ACHN (cell line): ENCODE data around the gene TBCD.

Experiments used
- DNase-seq: peaks from one replicate; pipeline ENCODE4 v3.0.0-alpha.2; 2015
- in situ Hi-C: cut with HindIII; loops from 2 replicates; pipeline ENCODE4 v1.10.0; 2017; ENCODE audit warnings: low sequenced_read_pairs, low pct_ligation_motif_present, low pct_unique_long_range_greater_than_20kb

TBCD gene

DNA sequence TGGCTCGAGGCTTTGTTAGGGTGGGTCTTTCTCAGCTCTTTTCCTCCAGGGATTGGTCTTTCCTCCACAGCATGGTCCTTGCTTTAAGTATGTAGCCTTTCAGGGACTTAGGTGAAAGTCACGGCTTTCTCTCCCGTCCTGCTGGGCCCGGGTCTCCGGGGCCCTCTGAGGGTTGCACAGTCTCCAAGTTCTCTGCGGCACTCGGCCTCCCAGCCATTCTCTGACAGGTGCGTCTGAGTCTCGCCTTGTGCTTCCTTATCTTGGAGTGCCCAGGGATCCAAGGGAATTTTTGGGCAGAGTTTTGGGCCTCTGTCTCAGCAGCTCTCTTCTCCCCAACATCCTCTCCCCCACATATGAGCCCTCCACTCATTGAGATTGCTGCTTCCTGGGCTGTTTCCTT, 51.3 kb downstream of the TBCD start:
- no peak for DNase-seq
- in situ Hi-C loops = no loop called here

DNA sequence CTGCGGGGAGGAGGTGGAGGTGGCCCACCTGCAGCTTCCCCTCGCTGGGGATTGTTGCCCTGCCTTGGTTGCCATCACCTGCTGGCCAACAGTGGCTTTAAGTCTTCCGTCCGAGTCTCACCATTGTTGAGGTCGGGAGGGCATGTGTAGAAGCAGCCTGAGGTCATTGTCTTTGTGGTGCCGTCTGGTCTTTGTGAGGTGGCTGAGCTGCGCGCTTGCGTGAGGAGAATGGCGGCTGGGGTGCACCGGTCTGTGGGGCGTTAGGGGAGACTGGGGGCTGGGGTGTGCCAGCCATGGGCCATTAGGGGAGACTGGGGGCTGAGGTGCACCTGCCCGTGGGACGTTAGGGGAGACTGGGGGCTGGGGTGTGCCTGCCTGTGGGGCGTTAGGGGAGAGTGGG, 51.7 kb downstream of the TBCD start:
- DNase-seq = no peak
- in situ Hi-C loops = no loop called here

DNA sequence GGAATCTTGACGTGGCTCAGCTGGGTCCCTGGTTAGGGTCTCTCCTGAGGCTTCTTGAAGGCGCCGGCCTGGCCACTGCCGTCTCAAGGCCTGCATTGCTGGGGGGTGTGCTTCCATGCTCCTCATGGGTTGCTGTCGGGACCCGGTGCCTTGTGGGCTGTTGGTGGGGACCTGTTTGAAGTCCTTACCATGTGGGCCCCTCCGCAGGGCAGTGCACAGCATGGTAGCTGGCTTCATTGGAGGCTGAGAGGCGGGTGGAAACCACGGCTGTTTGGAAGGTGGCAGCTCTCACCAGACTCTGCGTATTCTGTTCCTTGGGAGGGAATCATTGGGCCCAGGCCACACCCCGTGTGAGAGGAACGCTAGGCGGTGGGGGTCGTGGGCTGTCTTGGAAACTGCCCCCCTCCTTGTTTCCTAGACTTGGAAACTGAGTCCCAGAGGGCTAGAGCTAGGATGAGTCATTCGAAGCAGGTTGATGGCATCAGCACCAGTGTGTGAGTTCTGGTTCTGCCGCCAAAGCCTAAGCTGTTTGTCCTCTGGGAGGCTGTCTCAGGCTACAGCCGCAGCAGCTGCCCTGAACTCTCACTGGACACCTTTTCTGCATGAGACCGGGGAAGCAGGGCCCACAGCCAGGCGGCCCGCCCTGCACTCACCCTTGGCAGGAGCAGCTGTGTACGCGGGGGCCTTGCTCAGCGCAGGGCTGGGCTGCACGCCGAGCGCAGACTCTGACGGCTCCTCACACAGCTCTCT, 52.8 kb downstream of the TBCD start:
- no peak for DNase-seq
- in situ Hi-C loops = no loop called here

DNA sequence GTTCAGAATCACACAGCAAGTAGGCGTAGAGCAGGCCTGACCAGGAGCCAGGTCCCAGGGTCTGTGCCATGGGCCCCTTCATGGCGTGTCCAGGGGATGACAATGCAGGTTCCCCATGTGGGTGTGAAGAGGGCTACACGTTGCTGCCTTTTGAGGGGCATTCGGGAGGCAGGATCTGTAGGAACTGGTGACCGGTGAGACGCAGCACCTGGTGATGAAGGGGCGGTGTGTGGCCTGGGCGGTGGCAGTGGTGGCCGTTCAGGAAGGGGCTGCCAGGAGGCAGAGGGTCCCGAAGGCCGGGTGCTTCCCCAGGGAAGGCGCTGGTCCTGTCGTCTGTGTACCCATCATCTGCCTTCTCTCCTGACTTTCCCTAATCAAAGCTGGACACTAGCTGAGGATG, 53.4 kb downstream of the TBCD start:
- in situ Hi-C loops = no loop called here
- no peak for DNase-seq

DNA sequence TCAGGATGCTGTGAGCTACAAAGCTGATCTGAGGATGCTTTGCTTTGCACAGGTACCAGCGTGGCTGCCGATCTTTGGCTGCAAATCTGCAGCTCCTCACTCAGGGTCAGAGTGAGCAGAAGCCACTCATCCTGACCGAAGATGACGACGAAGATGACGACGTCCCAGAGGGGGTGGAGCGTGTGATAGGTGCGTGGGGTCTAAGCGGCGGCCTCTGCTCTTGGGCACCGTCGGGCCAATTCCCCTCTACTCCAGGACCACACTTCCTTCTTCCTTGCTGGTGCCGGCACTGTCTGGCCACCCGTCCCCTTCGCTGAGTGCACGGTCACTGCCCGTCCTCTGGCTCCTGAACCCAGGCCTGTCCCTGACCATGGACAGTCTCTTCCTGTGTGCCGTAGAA, 54.0 kb downstream of the TBCD start:
- in situ Hi-C loops = no loop called here
- no peak for DNase-seq

DNA sequence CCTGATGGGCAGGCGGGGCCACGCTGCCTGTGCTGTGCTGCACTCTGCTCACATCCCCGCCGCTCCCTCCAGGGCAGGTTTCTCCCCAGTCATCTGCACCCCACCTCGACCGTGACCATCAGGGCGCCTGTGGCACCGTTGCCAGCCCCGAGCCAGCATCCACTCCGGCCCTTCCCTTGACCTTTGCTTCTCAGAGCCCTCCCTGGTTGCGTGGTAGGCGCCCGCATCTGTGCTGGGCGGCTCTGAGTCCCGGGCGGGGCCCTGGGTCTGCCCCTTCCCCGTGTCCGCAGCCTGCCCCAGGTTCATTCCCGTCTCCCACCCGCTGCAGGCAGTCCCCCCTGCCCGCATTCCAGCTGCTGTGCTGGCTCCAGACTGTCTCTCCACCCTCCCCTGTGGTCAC, 54.8 kb downstream of the TBCD start:
- in situ Hi-C loops = no loop called here
- DNase-seq = no peak

DNA sequence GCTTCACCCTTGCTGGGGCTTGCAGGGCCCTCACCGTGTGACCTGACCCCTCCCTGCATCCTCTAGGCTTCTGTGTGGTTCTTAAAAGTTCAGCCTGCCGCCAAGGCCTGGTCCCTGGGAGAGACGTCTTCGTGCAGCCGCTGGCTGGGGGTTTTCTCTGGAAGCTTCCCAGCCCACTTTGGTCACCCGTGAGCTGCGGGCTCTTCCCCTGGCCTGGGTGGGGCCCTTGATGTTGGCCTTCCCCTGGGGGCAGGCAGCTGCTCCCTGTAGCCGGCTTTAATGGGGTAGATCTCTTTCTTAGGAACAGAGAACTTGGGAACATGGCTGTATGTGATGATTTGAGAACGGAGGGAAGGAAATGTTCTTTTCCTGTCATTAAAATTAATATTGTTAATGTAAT, 55.2 kb downstream of the TBCD start:
- no peak for DNase-seq
- in situ Hi-C loops = no loop called here

DNA sequence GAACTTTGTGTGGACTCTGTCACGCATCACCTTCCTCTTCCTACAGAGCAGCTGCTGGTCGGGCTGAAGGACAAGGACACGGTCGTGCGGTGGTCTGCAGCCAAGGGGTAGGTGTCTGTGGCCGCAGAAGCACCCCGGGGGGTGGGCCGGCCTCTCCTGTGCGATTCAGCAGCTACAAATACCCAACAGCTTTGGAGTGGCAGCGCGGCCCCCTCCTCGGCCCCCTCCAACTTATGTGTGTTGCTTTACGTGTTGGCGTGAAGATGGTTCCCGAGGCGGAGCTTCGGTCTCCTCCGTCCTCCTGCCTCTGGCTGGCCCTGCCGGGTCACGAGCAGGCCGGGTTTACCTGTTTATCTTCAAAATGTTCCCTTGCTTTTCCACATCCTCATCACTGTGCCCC, 55.7 kb downstream of the TBCD start:
- in situ Hi-C loops = no loop called here
- no peak for DNase-seq

DNA sequence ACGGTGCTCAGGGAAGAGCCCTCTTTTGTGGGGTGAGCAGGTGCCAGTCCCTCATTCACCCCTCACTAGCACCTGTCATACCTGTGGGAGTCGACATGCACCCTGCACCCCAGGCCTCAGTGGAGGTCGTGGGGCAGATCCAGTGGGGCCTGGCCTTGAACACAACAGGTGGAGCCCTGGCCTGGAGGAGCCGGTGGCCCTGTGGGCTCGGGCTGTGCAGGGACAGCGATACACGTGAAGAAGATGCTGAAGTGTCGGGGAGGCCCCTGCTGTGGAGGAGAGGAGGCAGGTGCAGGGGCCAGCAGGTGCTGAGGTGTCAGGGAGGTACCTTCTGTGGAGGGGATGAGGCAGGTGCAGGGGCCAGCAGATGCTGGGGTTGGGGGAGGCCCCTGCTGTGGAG, 56.1 kb downstream of the TBCD start:
- no peak for DNase-seq
- in situ Hi-C loops = no loop called here

DNA sequence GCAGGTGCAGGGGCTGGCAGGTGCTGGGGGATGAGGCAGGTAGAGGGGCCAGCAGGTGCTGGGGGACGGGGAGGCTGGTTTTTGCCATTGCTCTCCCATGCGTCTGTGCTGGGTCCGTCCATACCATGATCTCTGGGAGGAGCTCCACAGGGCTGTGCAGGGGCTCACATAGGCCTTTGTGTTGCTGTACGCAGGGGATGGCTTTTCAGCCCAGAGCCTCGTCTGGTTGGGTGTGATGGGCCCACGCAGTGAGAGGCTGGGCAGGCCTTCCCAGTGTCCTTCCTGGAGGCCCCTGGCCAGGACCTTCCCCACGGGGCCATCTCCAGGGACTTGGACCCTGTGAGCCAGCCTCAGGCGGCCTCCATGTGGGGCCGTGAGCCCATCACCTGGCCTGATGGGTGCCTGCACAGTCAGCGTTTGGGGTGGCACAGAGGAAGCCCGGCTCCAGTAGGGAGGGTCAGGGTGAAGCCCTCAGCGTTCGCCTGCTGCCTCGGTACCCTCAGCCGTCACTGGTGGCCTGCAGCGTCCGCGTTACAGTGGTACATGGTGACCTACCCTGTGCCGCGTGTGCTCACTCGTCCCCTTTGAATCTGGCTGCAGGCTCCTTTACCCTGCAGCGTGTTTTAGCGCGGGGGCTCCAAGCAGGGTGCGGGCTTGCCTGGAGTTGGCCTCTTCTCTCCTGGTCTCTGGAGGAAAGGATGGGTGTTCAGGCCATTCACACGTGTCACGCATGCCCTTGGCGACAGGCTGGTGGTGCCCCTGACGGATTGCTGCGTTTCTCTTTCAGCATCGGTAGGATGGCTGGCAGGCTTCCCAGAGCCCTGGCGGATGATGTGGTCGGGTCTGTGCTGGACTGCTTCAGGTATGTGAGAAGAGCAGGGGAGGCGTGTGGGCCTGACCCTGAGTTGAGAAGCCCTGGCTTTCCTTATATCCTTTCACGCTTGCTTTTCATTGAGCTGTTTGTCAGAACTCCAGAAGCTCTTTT, 57.3 kb downstream of the TBCD start:
- no peak for DNase-seq

DNA sequence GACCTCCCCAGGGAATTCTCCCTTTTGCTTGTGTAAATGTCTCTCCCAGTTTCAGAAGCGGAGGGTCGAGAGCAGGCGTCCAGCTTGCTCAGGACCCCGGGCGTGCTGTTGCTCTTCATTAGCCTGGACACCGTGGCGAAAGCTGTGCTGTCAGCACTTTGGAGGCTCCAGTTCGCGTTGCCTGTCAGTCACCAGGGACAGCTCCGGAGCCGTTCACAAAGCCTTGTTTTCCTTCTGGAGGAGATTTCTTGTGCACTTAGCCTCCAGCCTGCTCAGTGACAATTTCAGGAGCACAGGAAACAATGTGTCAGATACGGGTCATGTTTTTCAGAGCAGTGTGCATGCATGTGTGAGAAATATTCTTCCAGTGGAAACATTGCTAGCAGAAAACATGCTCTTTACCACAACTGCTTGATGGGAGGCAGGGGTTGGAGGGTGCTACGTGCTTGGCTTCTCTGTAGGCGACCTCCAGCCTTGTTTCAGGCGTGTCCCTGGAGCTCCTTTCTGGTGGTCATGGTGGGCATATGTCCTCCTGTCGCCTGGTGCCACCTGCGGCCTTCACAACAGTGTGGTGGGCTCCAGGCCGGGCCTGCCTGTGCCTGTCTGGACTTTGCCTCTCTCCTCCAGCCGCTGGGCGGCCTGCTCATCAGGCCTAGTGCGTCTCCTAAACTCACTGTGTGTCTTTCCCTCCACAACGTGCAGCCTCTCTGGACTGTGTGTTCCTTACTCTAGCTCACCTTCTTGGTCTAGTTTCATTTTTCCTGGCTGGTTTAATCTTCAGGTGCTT, 59.0 kb downstream of the TBCD start:
- in situ Hi-C loops = no loop called here

More for the DNA sequence above, 57.3 kb downstream of the TBCD start:
- in situ Hi-C loops = no loop called here

DNA sequence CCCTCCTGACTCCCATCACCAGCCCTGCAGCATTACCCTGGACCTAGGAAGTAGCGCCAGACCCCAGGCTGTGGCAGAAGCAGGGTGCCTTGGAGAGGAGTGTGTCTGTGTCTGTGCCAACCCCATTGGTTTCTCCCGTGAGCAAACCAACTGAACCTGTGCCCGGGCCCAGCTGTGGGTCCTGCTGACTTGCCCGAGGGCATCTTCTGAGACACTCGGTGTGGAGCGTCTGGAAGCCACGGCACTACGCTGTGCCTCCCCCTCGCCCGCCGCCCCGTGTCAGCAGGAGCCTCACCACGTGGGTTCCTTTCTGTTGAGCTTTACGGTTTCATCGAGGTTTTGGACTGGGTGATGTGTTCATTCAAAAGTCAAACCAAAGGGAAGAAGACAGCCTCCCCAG, 60.2 kb downstream of the TBCD start:
- in situ Hi-C loops = no loop called here

More for the DNA sequence above, 59.0 kb downstream of the TBCD start:
- no peak for DNase-seq

DNA sequence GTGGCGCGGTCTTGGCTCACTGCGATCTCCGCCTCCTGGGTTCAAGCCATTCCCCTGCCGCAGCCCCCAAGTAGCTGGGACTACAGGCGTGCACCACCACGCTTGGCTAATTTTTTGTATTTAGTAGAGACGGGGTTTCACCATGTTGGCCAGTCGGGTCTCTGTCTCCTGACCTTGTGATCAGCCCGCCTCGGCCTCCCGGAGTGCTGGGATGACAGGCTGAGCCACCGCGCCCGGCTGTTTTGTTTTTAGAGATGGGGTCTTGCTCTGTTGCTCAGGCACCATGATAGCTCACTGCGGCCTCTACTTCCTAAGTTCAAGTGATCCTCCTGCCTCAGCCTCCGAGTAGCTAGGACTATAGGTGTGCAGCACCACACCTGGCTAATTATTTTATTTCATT, 60.7 kb downstream of the TBCD start:
- DNase-seq = no peak
- in situ Hi-C loops = no loop called here

More for the DNA sequence above, 60.2 kb downstream of the TBCD start:
- DNase-seq = no peak

DNA sequence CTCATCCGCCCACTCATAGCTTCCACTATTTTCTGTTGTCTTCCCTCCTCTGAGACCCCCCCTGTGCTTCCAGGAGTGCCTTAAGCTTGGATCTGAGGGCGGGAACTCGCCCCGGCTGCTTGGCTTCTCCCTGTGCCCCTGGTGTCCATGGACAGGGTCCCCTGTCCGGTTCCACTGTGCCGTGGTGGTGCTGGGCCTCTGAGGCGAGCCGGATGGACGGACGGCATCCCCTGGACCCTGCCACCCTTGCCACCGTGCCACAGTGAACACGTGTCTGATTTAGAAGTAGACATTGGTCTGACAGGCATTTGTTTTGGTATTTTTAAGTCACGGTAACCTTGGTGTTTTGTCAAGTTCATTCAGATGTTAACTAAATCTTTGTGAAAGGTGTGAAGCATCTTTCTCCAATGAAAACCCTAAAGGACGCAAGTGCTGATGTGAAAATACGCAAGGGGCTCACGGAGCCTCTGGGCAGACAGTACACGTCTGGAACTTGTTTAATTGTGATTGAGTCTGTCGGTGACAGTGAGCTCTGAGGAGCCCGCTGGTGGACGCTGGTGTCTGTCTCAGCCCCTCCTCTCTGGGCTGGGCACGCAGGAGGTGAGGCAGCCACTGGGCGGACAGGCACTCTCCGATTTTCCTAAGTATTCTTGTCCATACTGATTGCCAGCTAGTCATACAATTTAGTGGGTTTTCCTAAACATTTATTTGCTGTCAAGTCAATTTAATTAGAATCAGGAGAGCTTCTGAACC, 61.6 kb downstream of the TBCD start:
- in situ Hi-C loops = no loop called here
- DNase-seq = no peak

DNA sequence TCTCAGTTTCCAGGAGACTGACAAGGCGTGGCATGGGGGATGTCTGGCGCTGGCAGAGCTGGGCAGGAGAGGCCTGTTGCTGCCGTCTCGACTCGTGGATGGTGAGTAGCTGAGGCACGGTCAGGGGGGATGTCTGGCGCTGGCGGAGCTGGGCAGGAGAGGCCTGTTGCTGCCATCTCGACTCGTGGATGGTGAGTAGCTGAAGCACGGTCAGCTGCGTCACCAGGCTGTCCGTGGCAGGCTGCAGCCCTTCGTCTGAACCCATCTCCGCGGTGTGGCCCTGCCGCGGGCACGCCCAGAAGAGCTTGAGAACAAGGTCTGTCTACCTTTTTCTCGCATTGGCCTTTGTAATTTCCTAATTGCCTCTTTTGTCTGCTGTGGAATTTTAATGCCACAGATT, 63.0 kb downstream of the TBCD start:
- DNase-seq = no peak
- in situ Hi-C loops = no loop called here

DNA sequence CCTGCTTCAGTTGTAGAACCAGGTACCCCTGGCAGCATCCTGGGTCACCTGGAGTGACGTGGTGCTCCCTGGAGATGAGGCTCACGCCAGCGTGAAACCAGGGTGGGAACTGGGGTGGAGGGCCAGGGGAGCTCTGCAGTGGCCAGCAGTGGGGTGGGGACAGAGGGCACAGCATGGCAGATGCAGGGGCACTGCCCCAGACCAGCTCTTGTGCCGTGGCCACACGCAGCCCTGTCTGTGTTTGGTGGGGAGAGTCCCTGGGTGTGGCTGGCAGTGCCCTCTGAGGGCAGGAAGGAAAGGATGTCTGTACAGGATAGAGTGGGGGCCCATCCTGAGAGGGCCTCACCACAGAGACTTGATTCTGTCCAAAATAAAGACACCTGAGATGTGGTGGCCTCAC, 63.5 kb downstream of the TBCD start:
- in situ Hi-C loops = no loop called here
- DNase-seq = no peak

DNA sequence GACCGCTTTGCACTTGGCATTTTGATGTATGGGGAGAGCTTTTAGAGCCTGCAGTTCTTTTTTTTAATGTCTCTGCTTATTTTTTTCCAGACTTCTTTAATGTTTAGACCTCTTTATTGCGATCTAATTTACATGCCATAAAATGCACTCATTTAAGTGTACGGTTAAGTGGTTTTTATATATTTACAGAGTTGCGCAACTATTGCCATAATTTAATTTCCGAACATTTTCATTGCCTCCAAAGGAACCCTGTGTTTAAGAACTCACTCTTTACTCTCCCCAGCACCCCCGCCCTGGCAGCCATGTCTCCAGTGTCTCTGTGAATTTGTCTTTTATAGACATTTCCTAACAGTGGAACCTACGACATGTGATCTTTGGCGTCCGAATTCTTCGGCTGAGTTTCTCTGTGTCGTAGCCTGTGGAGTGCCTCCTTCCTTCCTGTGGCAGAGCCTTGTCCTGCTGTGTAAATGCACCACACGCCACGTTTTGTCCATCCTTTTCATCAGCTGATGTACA, 64.0 kb downstream of the TBCD start:
- in situ Hi-C loops = no loop called here
- DNase-seq = no peak

DNA sequence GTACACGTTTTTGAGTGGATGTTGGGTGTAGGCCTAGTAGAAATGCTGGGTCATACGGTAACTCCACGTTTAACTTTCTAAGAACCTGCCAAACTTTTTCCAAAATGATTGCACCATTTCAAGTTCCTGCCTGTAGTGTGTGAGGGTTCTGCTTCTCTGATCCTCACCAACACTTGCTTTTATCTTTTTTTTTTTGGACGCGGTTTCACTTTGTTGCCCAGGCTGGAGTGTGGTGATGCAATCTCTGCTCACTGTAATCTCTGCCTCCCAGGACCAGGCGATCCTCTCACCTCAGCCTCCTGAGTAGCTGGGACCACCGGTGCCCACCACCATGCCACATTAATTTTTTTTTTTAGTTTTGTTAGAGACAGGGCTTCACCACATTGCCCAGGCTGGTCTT, 64.5 kb downstream of the TBCD start:
- in situ Hi-C loops = no loop called here
- DNase-seq = no peak
